Kidney (tissue), 14 donors: ENCODE measurements around the gene ATCAY. TPM values are rescaled to one million over a fixed set of nuclear protein-coding genes. Genes with fewer than 3 reads are reported as not detected.

Experiments
- DNase-seq, 5 donors: peaks; one replicate each; pipeline ENCODE4 v3.0.0-alpha.2; 2013 to 2020
- FAIRE-seq: peaks from 2 replicates; lab custom pipeline; 2012; peaks lifted over from hg19 to GRCh38; lab: Jason Lieb, UNC
- H3K27ac ChIP-seq, 2 donors: one replicate each; pipeline ENCODE4 v1.7.0; 2013; ENCODE audit warnings: low read depth in 2 of 2, low read length in 2 of 2, inconsistent platforms in 1 of 2
- H3K27me3 ChIP-seq: one replicate; pipeline ENCODE4 v1.7.1; 2013; ENCODE audit warnings: low read length, inconsistent platforms; ENCODE audit not compliant: control insufficient read depth, insufficient read depth
- H3K36me3 ChIP-seq, 3 donors: one replicate each; pipeline versions ENCODE4 v1.7.0 to v1.7.1; 2013; ENCODE audit warnings: low read length in 3 of 3, control low read depth in 1 of 3, inconsistent platforms in 1 of 3; ENCODE audit not compliant: insufficient read depth in 3 of 3, control insufficient read depth in 2 of 3
- H3K4me1 ChIP-seq, 3 donors: one replicate each; pipeline versions ENCODE4 v1.7.0 to v1.7.1; 2013; ENCODE audit warnings: low read length in 3 of 3, inconsistent platforms in 1 of 3, low read depth in 1 of 3; ENCODE audit not compliant: control insufficient read depth in 2 of 3, insufficient read depth in 2 of 3
- H3K4me3 ChIP-seq, 3 donors: one replicate each; pipeline versions ENCODE4 v1.7.0 to v1.8.1; 2013; ENCODE audit warnings: low read length in 3 of 3, control low read depth in 1 of 3, inconsistent platforms in 1 of 3
- H3K9ac ChIP-seq, 3 donors: one replicate each; pipeline versions ENCODE4 v1.7.0 to v1.7.1; 2013; ENCODE audit warnings: low read length in 3 of 3, control low read depth in 1 of 3, inconsistent platforms in 1 of 3
- H3K9me3 ChIP-seq, 3 donors: one replicate each; pipeline versions ENCODE4 v1.7.0 to v1.7.1; 2013; ENCODE audit warnings: low read length in 3 of 3, control low read depth in 1 of 3, inconsistent platforms in 1 of 3; ENCODE audit not compliant: control insufficient read depth in 2 of 3, insufficient read depth in 1 of 3
- intact Hi-C: fragments of 100-400 bp; cut with DNase I; formaldehyde crosslinking; loops from one replicate; pipeline ENCODE4 v1.11.1; 2022
- polyA plus RNA-seq: library from polyadenylated mRNA; stranded (reverse); fragments of 350-450 nt; fragmentation: Illumina TruSeq; extraction: RNeasy Lipid Tissue Mini Kit (QIAGEN cat#74804); gene quantifications from one replicate; pipeline ENCODE4 v1.2.3, GENCODE V29; 2014; ENCODE audit warnings: low read depth, low replicate concordance; ENCODE audit not compliant: insufficient read depth
- total RNA-seq: library from RNA; stranded (reverse); fragmentation: NEBNext Ultra II Directional; extraction: Animal tissue kit (Norgen Biotek cat#: 25700); gene quantifications from one replicate; pipeline ENCODE4 v1.2.1, GENCODE V29; 2021
- TF ChIP-seq, protein P1 (sequence below): IDR thresholded peaks from 3 replicates; pipeline ENCODE4 v1.5.1; 2012; ENCODE audit warnings: mild to moderate bottlenecking, moderate library complexity, borderline replicate concordance; ENCODE audit not compliant: insufficient read depth; ENCODE audit errors: extremely low read depth
- donor health status: control.
- donor health status: control.
- donor health status: control.
- donor health status: control.
- donor health status: control.
- donor health status: DM: yes; HTN: yes; CAD: no.
- donor health status: Normal renal cell carcinoma (clear cell type).

The ATCAY gene
- total and polyA plus RNA-seq, 2 donors from 2014 or later, result 0.16 TPM; not detected in 1

DNA sequence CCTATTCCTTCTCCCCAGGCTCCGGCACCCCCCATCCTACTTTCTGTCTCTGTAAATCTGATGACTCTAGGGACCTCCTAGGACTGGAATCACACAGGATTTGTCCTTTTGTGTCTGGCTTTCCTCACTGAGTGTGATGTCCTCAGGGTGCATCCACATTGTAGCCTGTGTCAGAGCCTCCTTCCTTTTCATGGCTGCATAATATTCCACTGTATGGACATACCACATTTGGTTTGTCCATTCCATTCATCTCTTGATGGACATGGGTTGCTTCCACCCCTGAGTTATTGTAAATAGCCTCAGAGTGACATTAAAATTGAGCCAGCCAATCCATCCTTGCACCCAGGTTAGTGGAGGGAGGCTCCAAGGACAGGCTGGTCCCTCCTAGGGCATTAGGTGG is 29.6 kb downstream of the ATCAY start:
- H3K9me3 ChIP-seq, result peaks cover 0 to 12% (median 0%) of the 10 kb centered on the region in 3 donors
- FAIRE-seq, result no peak
- no peaks in the 10 kb centered on the region for H3K36me3 ChIP-seq
- intact Hi-C loops, result no loop called here
- H3K4me1 ChIP-seq, result no peaks in the 10 kb centered on the region
- H3K27ac ChIP-seq, result no peak overlapping the region
- no peak overlapping the region for H3K9ac ChIP-seq
- H3K4me3 ChIP-seq, result no peak overlapping the region
- no peaks in the 10 kb centered on the region for H3K27me3 ChIP-seq
- TF ChIP-seq, protein P1, sequence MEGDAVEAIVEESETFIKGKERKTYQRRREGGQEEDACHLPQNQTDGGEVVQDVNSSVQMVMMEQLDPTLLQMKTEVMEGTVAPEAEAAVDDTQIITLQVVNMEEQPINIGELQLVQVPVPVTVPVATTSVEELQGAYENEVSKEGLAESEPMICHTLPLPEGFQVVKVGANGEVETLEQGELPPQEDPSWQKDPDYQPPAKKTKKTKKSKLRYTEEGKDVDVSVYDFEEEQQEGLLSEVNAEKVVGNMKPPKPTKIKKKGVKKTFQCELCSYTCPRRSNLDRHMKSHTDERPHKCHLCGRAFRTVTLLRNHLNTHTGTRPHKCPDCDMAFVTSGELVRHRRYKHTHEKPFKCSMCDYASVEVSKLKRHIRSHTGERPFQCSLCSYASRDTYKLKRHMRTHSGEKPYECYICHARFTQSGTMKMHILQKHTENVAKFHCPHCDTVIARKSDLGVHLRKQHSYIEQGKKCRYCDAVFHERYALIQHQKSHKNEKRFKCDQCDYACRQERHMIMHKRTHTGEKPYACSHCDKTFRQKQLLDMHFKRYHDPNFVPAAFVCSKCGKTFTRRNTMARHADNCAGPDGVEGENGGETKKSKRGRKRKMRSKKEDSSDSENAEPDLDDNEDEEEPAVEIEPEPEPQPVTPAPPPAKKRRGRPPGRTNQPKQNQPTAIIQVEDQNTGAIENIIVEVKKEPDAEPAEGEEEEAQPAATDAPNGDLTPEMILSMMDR, result no peak
- DNase-seq, result no peak

DNA sequence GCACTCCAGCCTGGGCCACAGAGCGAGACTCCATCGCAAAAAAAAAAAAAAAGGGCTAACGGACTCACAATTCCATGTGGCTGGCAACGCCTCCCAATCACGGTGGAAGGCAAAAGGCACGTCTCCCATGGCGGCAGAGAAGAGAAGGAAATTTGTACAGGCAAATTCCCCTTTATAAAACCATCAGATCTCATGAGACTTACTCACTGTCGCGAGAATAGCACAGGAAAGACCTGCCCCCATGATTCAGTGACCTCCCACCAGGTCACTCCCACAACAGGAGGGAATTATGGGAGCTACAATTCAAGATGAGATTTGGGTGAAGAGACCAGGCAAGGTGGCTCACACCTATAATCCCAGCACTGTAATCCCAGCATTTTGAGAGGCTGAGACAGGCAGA is 33.7 kb downstream of the ATCAY start:
- DNase-seq (no peak), FAIRE-seq (no peak)
- no peak overlapping the region for H3K4me3 ChIP-seq
- intact Hi-C loops, result no loop called here
- TF ChIP-seq, protein P1, result no peak
- no peaks in the 10 kb centered on the region for H3K4me1 ChIP-seq
- H3K9me3 ChIP-seq, result peaks cover 0 to 12% (median 0%) of the 10 kb centered on the region in 3 donors
- no peaks in the 10 kb centered on the region for H3K27me3 ChIP-seq
- no peak overlapping the region for H3K9ac ChIP-seq
- H3K27ac ChIP-seq, result no peak overlapping the region
- H3K36me3 ChIP-seq, result no peaks in the 10 kb centered on the region

DNA sequence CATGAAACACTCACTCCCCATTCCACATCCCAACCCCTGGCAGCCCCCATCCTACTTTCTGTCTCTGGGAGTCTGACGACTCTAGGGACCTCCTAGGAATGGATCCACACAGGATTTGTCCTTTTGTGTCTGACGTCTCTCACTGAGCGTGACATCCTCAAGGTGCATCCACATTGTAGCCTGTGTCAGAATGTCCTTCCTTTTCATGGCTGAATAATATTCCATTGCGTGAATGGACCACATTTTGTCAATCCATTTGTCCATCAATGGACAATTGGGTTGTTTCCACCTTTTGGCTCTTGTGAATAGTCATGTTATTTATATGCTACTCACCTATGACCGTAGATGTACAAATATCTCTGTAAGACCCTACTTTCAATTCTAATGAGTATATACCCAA is 35.5 kb downstream of the ATCAY start:
- H3K9me3 ChIP-seq, result peaks cover 0 to 4% (median 4%) of the 10 kb centered on the region in 3 donors
- no peak overlapping the region for H3K27ac ChIP-seq
- FAIRE-seq (no peak), DNase-seq (no peak)
- no peak overlapping the region for H3K4me3 ChIP-seq
- no peak overlapping the region for H3K9ac ChIP-seq
- H3K27me3 ChIP-seq, result no peaks in the 10 kb centered on the region
- TF ChIP-seq, protein P1, result no peak
- H3K36me3 ChIP-seq, result no peaks in the 10 kb centered on the region
- H3K4me1 ChIP-seq, result no peaks in the 10 kb centered on the region
- intact Hi-C loops, result no loop called here

DNA sequence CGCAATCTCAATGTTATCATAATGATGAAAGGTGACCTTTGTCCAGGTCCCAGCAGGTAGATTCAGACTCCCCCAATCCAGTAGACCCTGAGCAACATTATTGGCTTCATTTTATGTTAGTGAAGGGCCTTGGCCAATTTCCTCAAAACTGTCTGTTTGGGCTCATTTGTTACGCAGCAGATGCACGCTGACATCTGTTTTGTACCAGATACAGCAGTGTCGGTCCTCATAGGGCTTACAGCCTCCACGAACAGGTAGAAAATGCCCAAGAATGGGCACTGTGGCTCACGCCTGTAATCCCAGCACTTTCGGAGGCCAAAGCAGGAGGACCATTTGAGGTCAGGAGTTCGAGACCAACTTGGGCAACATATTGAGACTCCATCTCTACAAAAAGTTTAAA is 39.3 kb downstream of the ATCAY start:
- Histone ChIP-seq H3K9me3 (peaks cover 0 to 7% (median 4%) of the 10 kb centered on the region in 3 donors), H3K36me3 (no peaks in the 10 kb centered on the region), H3K4me3 (no peak overlapping the region), H3K27me3 (no peaks in the 10 kb centered on the region), H3K4me1 (no peaks in the 10 kb centered on the region), H3K27ac (no peak overlapping the region), H3K9ac (no peak overlapping the region)
- FAIRE-seq, result no peak
- intact Hi-C loops, result no loop called here
- TF ChIP-seq, protein P1, result no peak
- DNase-seq, result no peak
